Activated gamma-delta T cell (primary cell): ENCODE results near the gene BIRC6.
A peak's percentile ranks its signal among the peaks of the same experiment; 100 is the strongest.
"Not testable (repeated sequence)": the region's sequence is repeated elsewhere in the genome, so short reads cannot be mapped to it uniquely, and the experiment has no call there.

Experiments used
- DNase-seq: peaks from one replicate; lab custom pipeline; 2025; lab: John Stamatoyannopoulos, UW
- total RNA-seq, 2 donors: gene quantifications; one replicate each; lab custom pipeline; 2026; lab: John Stamatoyannopoulos, UW

BIRC6 gene
- total RNA-seq = 641 to 661 reads per million in 2 donors

GRCh38 chr2:32356681-32357317, at the start of gene BIRC6:
BIRC6 (plus strand) TSS chr2:32357023; CDS start chr2:32357162, 139 bp downstream.
- peak; percentile 88 for DNase-seq

- DNase-seq = no peak
Measured at GRCh38 chr2:32310577-32310976, 46.2 kb upstream of the BIRC6 start.

GRCh38 chr2:32314886-32315285, 41.9 kb upstream of the BIRC6 start:
- no peak for DNase-seq

GRCh38 chr2:32328679-32329078, 28.1 kb upstream of the BIRC6 start:
- not testable (repeated sequence) for DNase-seq

- not testable (repeated sequence) for DNase-seq
Measured at GRCh38 chr2:32329180-32329980, 27.4 kb upstream of the BIRC6 start.

- no peak for DNase-seq
Measured at GRCh38 chr2:32330136-32330535, 26.7 kb upstream of the BIRC6 start.

GRCh38 chr2:32342801-32343200, 14.0 kb upstream of the BIRC6 start:
- no peak for DNase-seq

GRCh38 chr2:32350797-32351196, 6.0 kb upstream of the BIRC6 start:
- DNase-seq = not testable (repeated sequence)

GRCh38 chr2:32355976-32356680, 695 bp upstream of the BIRC6 start:
- DNase-seq = no peak

GRCh38 chr2:32357318-32358110, 691 bp downstream of the BIRC6 start:
- DNase-seq = peak; percentile 26

- no peak for DNase-seq
Measured at GRCh38 chr2:32358111-32358482, 1.3 kb downstream of the BIRC6 start.

GRCh38 chr2:32360416-32360815, 3.6 kb downstream of the BIRC6 start:
- DNase-seq = no peak

GRCh38 chr2:32362997-32363396, 6.2 kb downstream of the BIRC6 start:
- not testable (repeated sequence) for DNase-seq

- DNase-seq = no peak
Measured at GRCh38 chr2:32363597-32363996, 6.8 kb downstream of the BIRC6 start.

- DNase-seq = not testable (repeated sequence)
Measured at GRCh38 chr2:32364290-32364689, 7.5 kb downstream of the BIRC6 start.

- not testable (repeated sequence) for DNase-seq
Measured at GRCh38 chr2:32365679-32366078, 8.9 kb downstream of the BIRC6 start.

GRCh38 chr2:32366595-32366994, 9.8 kb downstream of the BIRC6 start:
- no peak for DNase-seq

- no peak for DNase-seq
Measured at GRCh38 chr2:32369222-32369621, 12.4 kb downstream of the BIRC6 start.

GRCh38 chr2:32370942-32371341, 14.1 kb downstream of the BIRC6 start:
- DNase-seq = not testable (repeated sequence)

GRCh38 chr2:32372519-32373182, 15.8 kb downstream of the BIRC6 start:
- no peak for DNase-seq

- no peak for DNase-seq
Measured at GRCh38 chr2:32375228-32375892, 18.5 kb downstream of the BIRC6 start.
